AG04450 (cell line): ENCODE measurements around the gene AFF3. TPM values are rescaled to one million over a fixed set of nuclear protein-coding genes. Genes with fewer than 3 reads are reported as not detected.

Experiments
- CTCF ChIA-PET: fragments of 300-600, 350-600 bp; formaldehyde crosslinking; extraction: SDS; loops from one replicate; lab custom pipeline; 2022; ENCODE audit warnings: antibody characterized with exemption, inconsistent platforms; lab: Charles Lee
- POLR2A ChIA-PET: fragments of 350-600 bp; formaldehyde crosslinking; extraction: SDS; loops from one replicate; lab custom pipeline; 2021; ENCODE audit warnings: antibody characterized with exemption, inconsistent platforms; lab: Yijun Ruan, JAX
- DNase-seq: peaks from one replicate; pipeline ENCODE4 v3.0.0-alpha.2; 2011; ENCODE audit warnings: low read depth, low spot score
- H3K27ac ChIP-seq: one replicate; pipeline ENCODE4 v1.5.1; 2012; ENCODE audit warnings: low read depth, low read length, control low read depth
- H3K27me3 ChIP-seq: one replicate; pipeline ENCODE4 v1.6.0; 2012; ENCODE audit warnings: low read length; ENCODE audit not compliant: control insufficient read depth, insufficient read depth
- H3K4me3 ChIP-seq: 2 replicates; pipeline ENCODE4 v1.5.1; 2011; ENCODE audit warnings: mild to moderate bottlenecking, low read depth, low read length, control low read depth
- H3K9me3 ChIP-seq: 2 replicates; pipeline ENCODE4 v1.5.1; 2012; ENCODE audit warnings: low read length; ENCODE audit not compliant: control insufficient read depth, insufficient read depth
- CTCF ChIP-seq: IDR thresholded peaks from 2 replicates; pipeline ENCODE4 v1.5.1; 2011; ENCODE audit warnings: low read depth, low read length, control low read depth, inconsistent platforms
- polyA plus RNA-seq: library from polyadenylated mRNA; depleted of rRNA; stranded (reverse); fragments of >200 nt; gene quantifications from 2 replicates; pipeline ENCODE4 v1.2.3, GENCODE V29; 2011

The AFF3 gene
- polyA plus RNA-seq, 1 experiment, result 17.9 TPM

- ChIA-PET POLR2A (interaction anchor here (0.6 to 1.4 kb wide), 12 partner anchors 9 to 184 kb away, joined by 3 to 7 read pairs (median 4); no protein-coding TSS in a partner anchor), CTCF (interaction anchor here (0.6 to 1.9 kb wide), 5 partner anchors 19 to 564 kb away, joined by 3 to 14 read pairs (median 3); no protein-coding TSS in a partner anchor)
- peak; percentile 93 for DNase-seq
- H3K27me3 ChIP-seq, result no peaks in the 10 kb centered on the region
- no peak for TF ChIP-seq CTCF
- no peak overlapping the region for H3K4me3 ChIP-seq
- no peaks in the 10 kb centered on the region for H3K9me3 ChIP-seq
- H3K27ac ChIP-seq, result no peak overlapping the region
Observed at GRCh38 chr2:99697811-99698568, 444.4 kb downstream of the AFF3 start.

- CTCF ChIA-PET, result interaction anchor here (0.6 to 1.1 kb wide), 3 partner anchors 14 to 145 kb away, joined by 3 to 4 read pairs (median 4); no protein-coding TSS in a partner anchor
- Histone ChIP-seq H3K9me3 (no peaks in the 10 kb centered on the region), H3K27ac (no peak overlapping the region), H3K4me3 (no peak overlapping the region), H3K27me3 (no peaks in the 10 kb centered on the region)
- POLR2A ChIA-PET, result no interaction called here
- TF ChIP-seq CTCF, result no peak
- no peak for DNase-seq
Observed at GRCh38 chr2:99695944-99696253, 446.5 kb downstream of the AFF3 start.

- Histone ChIP-seq H3K4me3 (no peak overlapping the region), H3K27me3 (no peaks in the 10 kb centered on the region), H3K9me3 (no peaks in the 10 kb centered on the region), H3K27ac (no peak overlapping the region)
- ChIA-PET POLR2A (no interaction called here), CTCF (interaction anchor here (0.6 to 1.3 kb wide), 4 partner anchors 14 to 567 kb away, joined by 3 to 4 read pairs (median 4); no protein-coding TSS in a partner anchor)
- DNase-seq, result no peak
- no peak for TF ChIP-seq CTCF
Observed at GRCh38 chr2:99695130-99695943, 447.1 kb downstream of the AFF3 start.

GRCh38 chr2:99694331-99694730, 448.1 kb downstream of the AFF3 start:
- Histone ChIP-seq H3K4me3 (no peak overlapping the region), H3K9me3 (no peaks in the 10 kb centered on the region), H3K27ac (no peak overlapping the region), H3K27me3 (no peaks in the 10 kb centered on the region)
- TF ChIP-seq CTCF, result no peak
- ChIA-PET POLR2A (no interaction called here), CTCF (interaction anchor here (1.3 kb wide), 1 partner anchor 568 kb away, joined by 3 read pairs; no protein-coding TSS in a partner anchor)
- DNase-seq, result no peak
